Measurements from ENCODE around the gene GLIPR1L2.

The GLIPR1L2 gene

DNA sequence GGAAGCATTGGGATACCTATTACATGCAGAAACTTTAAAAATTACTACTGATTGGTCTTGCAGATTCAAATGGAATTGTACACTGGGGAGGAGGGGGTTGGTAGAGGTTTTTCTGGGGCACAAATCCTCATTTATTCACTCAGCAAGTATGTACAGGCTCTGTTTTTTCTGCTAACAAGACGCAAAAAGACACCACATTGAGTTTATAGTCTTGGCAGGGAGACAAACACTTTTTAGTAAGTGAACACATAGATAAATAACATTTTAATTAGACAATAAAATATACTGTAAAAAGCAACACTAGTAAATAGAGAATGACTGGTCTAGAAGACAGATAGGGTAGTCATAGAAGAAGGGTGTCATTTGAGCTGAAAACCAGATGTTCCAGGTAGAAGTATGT lies 23.8 kb downstream of the GLIPR1L2 start:
- CTCF ChIA-PET: interaction anchor here (1.5 kb wide), 1 partner anchor 22 kb away, joined by 3 read pairs; no protein-coding TSS in a partner anchor
- no peak for DNase-seq (ENCODE audit: extremely low spot score)
- POLR2A ChIA-PET: no interaction called here
- TF ChIP-seq, protein P1, sequence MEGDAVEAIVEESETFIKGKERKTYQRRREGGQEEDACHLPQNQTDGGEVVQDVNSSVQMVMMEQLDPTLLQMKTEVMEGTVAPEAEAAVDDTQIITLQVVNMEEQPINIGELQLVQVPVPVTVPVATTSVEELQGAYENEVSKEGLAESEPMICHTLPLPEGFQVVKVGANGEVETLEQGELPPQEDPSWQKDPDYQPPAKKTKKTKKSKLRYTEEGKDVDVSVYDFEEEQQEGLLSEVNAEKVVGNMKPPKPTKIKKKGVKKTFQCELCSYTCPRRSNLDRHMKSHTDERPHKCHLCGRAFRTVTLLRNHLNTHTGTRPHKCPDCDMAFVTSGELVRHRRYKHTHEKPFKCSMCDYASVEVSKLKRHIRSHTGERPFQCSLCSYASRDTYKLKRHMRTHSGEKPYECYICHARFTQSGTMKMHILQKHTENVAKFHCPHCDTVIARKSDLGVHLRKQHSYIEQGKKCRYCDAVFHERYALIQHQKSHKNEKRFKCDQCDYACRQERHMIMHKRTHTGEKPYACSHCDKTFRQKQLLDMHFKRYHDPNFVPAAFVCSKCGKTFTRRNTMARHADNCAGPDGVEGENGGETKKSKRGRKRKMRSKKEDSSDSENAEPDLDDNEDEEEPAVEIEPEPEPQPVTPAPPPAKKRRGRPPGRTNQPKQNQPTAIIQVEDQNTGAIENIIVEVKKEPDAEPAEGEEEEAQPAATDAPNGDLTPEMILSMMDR (IDR thresholded peaks at IDR 0.05; ENCODE audit: control extremely low read depth, extremely low read depth, low read depth, missing control alignments): no peak

DNA sequence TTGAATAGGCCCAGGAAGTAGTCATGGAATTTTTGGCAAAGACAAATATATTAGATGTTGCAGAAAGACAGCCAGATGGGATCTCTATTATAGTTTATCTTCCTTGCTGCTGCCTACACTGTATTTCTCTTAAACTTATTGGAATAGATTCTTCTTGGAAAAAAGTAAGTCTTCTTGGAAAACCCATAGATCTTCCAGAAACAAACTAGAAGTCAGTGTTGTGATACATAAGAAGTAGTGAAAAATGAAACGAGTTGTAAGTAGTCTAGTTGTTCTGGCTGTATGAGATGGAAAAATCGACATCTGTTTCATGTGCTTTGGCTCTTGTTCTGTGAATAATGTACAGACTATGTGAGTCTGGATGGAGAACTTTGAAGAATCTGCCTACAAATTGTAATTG lies 29.0 kb downstream of the GLIPR1L2 start:
- DNase-seq (ENCODE audit: extremely low spot score): no peak
- ChIA-PET CTCF (interaction anchor here (1.1 to 1.4 kb wide), 4 partner anchors 8 to 85 kb away, joined by 3 to 4 read pairs (median 3); partner anchors contain the start of gene GLIPR1L2), POLR2A (no interaction called here)
- TF ChIP-seq, protein P1 (IDR thresholded peaks at IDR 0.05; ENCODE audit: control extremely low read depth, extremely low read depth, low read depth, missing control alignments): no peak

DNA sequence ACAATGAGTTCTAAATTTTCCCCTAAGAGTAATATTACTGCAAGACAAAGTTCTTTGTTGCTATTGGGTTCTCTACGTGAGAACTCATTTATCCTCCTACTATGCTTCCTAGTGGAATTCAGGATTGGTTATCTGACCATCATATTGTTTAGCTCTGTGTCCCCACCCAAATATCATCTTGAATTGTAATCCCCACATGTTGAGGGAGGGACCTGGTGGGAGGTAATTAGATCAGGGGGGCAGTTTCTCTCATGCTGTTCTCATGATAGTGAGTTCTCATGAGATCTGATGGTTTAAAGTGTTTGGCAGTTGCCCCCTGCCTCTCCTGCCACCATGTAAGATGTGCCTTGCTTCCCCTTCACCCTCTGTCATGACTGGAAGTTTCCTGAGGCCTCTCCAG lies 36.6 kb downstream of the GLIPR1L2 start:
- CTCF ChIA-PET: interaction anchor here (1.0 kb wide), 1 partner anchor 8 kb away, joined by 3 read pairs; no protein-coding TSS in a partner anchor
- POLR2A ChIA-PET: no interaction called here

DNA sequence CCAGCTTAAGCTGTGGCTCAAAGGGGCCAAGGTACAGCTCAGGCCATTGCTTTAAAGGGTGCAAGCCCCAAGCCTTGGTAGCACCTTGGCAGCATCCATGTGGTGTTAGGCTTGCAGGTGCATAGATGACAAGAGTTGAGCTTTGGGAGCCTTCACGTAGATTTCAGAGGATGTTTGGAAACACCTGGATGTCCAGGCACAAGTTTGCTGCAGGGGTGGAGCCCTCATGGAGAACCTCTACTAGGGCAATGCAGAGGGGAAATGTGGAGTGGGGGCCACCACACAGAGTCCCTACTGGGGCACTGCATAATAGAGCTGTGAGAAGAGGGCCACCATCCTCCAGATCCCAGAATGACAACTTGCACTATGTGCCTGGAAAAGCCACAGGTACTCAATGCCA lies 37.9 kb downstream of the GLIPR1L2 start:
- POLR2A ChIA-PET: no interaction called here

More for the DNA sequence above, 36.6 kb downstream of the GLIPR1L2 start:
- TF ChIP-seq, protein P1 (IDR thresholded peaks at IDR 0.05; ENCODE audit: control extremely low read depth, extremely low read depth, low read depth, missing control alignments): no peak
- no peak for DNase-seq (ENCODE audit: extremely low spot score)

DNA sequence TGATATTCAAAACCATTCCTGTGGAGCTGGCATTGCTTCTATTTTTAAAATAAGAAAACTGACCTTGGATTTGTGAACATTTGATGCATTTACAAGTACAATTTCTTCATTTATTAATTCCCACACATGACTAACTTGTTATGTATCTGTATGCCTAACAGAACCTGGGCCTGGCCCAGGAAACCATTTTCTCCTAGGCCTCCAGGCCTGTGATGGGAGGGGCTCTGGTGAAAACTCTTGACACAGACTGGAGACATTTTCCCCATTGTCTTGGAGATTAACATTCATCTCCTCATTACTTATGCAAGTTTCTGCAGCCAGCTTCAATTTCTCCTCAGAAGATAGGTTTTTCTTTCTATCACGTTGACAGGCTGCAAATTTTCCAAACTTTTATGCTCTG lies 42.0 kb downstream of the GLIPR1L2 start:
- TF ChIP-seq, protein P1 (IDR thresholded peaks at IDR 0.05; ENCODE audit: control extremely low read depth, extremely low read depth, low read depth, missing control alignments): no peak
- ChIA-PET POLR2A (no interaction called here), CTCF (interaction anchor here (0.7 kb wide), 1 partner anchor 42 kb away, joined by 3 read pairs; the partner anchor contains the start of gene GLIPR1L2)
- no peak for DNase-seq (ENCODE audit: extremely low spot score)

More for the DNA sequence above, 37.9 kb downstream of the GLIPR1L2 start:
- no peak for DNase-seq (ENCODE audit: extremely low spot score)
- TF ChIP-seq, protein P1 (IDR thresholded peaks at IDR 0.05; ENCODE audit: control extremely low read depth, extremely low read depth, low read depth, missing control alignments): no peak
- CTCF ChIA-PET: interaction anchor here (1.0 kb wide), 1 partner anchor 9 kb away, joined by 3 read pairs; no protein-coding TSS in a partner anchor

DNA sequence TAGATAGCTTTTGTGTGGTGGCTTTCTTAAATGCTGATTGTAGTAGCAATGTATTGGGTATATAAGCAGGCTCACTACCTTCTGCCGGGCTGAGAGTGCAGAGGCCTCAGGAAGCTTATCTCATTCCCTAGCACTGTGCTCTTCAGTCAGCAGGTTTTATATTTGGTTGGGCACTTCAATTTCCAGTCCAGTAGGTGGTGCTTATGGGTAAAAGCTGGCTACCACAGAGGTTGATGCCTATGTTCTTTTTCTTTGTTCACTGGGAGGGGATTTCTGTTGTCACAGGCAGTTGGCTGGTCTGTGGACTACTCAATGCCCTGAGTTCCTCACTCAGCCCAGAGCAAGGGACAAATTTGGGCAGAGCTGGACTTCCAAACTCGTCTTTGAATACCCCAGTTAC lies 46.7 kb downstream of the GLIPR1L2 start:
- ChIA-PET CTCF (interaction anchor here (1.0 to 1.8 kb wide), 4 partner anchors 8 to 48 kb away, joined by 3 to 4 read pairs (median 4); partner anchors contain the start of gene GLIPR1L2), POLR2A (no interaction called here)
- TF ChIP-seq, protein P1 (IDR thresholded peaks at IDR 0.05; ENCODE audit: control extremely low read depth, extremely low read depth, low read depth, missing control alignments): no peak
- DNase-seq (ENCODE audit: extremely low spot score): peak; percentile 15

Measured in GM10248 (cell line).